Stimulated activated CD8-positive, alpha-beta memory T cell treated with anti-CD3 and anti-CD28 coated beads, Interleukin-4, amount 100 ng/mL, for 24 hours (primary cell): ENCODE data around the gene PIP4K2B.

Source experiments
- DNase-seq: peaks from one replicate; pipeline ENCODE4 v3.0.0-alpha.2; 2020; ENCODE audit warnings: low read depth

PIP4K2B gene

GRCh38 chr17:38743556-38744171 lies 55.7 kb downstream of the PIP4K2B start:
- no peak for DNase-seq

GRCh38 chr17:38742411-38743308 lies 56.7 kb downstream of the PIP4K2B start:
- DNase-seq, result no peak

GRCh38 chr17:38741921-38742410 lies 57.4 kb downstream of the PIP4K2B start:
- DNase-seq, result no peak

GRCh38 chr17:38741461-38741860 lies 57.9 kb downstream of the PIP4K2B start:
- DNase-seq, result no peak

GRCh38 chr17:38740806-38741205 lies 58.5 kb downstream of the PIP4K2B start:
- no peak for DNase-seq

GRCh38 chr17:38740044-38740443 lies 59.3 kb downstream of the PIP4K2B start:
- DNase-seq, result no peak

GRCh38 chr17:38739305-38739704 lies 60.1 kb downstream of the PIP4K2B start:
- DNase-seq, result no peak

- no peak for DNase-seq
Observed at GRCh38 chr17:38738686-38739085, 60.7 kb downstream of the PIP4K2B start.

- no peak for DNase-seq
Observed at GRCh38 chr17:38738007-38738662, 61.2 kb downstream of the PIP4K2B start.

- peak; percentile 68 for DNase-seq
Observed at GRCh38 chr17:38735161-38735997, 64.0 kb downstream of the PIP4K2B start.

GRCh38 chr17:38733982-38734973 lies 65.1 kb downstream of the PIP4K2B start:
- no peak for DNase-seq

- DNase-seq, result no peak
Observed at GRCh38 chr17:38733282-38733981, 65.9 kb downstream of the PIP4K2B start.

- no peak for DNase-seq
Observed at GRCh38 chr17:38732376-38733281, 66.7 kb downstream of the PIP4K2B start.

GRCh38 chr17:38731526-38732294 lies 67.6 kb downstream of the PIP4K2B start:
- DNase-seq, result no peak

GRCh38 chr17:38730526-38731379 lies 68.6 kb downstream of the PIP4K2B start:
- DNase-seq, result no peak

GRCh38 chr17:38729886-38730525 lies 69.3 kb downstream of the PIP4K2B start, which contains the start of gene CISD3:
TSS of gene CISD3 (plus strand) at chr17:38730341. CDS start at chr17:38730359, 18 bp downstream.
- peak; percentile 84 for DNase-seq
